Brain pericyte (primary cell): ENCODE data around the gene HOXD8.

Experiments used
- DNase-seq: peaks from one replicate; pipeline ENCODE4 v3.0.0-alpha.2; 2012; ENCODE audit warnings: low read depth, low spot score

Gene HOXD8

GRCh38 chr2:176173567-176174381 lies 44.3 kb downstream of the HOXD8 start:
- no peak for DNase-seq

- DNase-seq = no peak
Observed at GRCh38 chr2:176174382-176174823, 44.9 kb downstream of the HOXD8 start.

- DNase-seq = no peak
Observed at GRCh38 chr2:176174824-176175708, 45.6 kb downstream of the HOXD8 start.

GRCh38 chr2:176175709-176176607 lies 46.5 kb downstream of the HOXD8 start:
- no peak for DNase-seq

DNA sequence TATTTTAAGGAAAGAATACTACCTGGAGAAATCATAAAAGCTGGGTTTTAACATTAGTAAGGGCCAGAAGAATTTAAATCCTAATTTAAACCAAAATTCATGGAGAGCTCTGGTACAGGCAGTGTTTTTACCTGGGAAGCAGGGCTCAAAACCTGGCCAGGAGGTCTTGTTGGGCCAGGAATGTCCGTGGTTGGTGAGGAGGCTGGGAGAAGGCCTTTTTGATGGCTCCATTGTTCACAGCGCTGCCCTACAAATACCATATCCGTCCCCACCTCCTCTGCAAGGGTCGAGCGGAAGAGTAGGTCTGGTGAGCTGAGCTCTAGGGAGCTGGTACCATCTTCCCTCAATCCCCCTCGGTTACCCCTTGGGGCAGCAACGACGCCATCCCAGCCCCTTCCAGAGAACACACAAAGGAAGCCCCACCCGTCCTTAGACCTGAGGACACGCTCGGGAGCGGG lies 48.1 kb downstream of the HOXD8 start:
- no peak for DNase-seq

- no peak for DNase-seq
Observed at GRCh38 chr2:176178038-176178756, 48.7 kb downstream of the HOXD8 start.

- no peak for DNase-seq
Observed at GRCh38 chr2:176178757-176179295, 49.3 kb downstream of the HOXD8 start.

GRCh38 chr2:176181551-176181950 lies 52.0 kb downstream of the HOXD8 start:
- DNase-seq = no peak
